Activated naive CD8-positive, alpha-beta T cell treated with anti-CD3 and anti-CD28 coated beads, Interleukin-2, amount 10 ng/mL, durations not matched to agents 7 days and 5 days (primary cell): ENCODE results near the gene LMBR1L. TPM values are rescaled to one million over a fixed set of nuclear protein-coding genes. Genes with fewer than 3 reads are reported as not detected.
A peak's percentile ranks its signal among the peaks of the same experiment; 100 is the strongest.
"Not testable (repeated sequence)": the region's sequence is repeated elsewhere in the genome, so short reads cannot be mapped to it uniquely, and the experiment has no call there.

ENCODE experiments used
- ATAC-seq: fragments of 150-1000 bp; cut with Tn5 transposase; one replicate; pipeline ENCODE4 v1.10.0; 2021; ENCODE audit warnings: low read depth, moderate library complexity
- POLR2A ChIA-PET: fragments of 350-600 bp; sonication (Branson Sonifier 250); formaldehyde crosslinking; loops from one replicate; lab custom pipeline; 2021; ENCODE audit warnings: antibody characterized with exemption; lab: Charles Lee
- DNase-seq: peaks from one replicate; pipeline ENCODE4 v3.0.0; 2021
- H3K27ac Mint-ChIP-seq: one replicate; pipeline ENCODE4 v1.8.0; 2022; ENCODE audit warnings: mild to moderate bottlenecking, mixed read lengths
- H3K27me3 Mint-ChIP-seq: one replicate; pipeline ENCODE4 v1.8.0; 2022; ENCODE audit warnings: mild to moderate bottlenecking, moderate library complexity, mixed read lengths
- H3K36me3 Mint-ChIP-seq: one replicate; pipeline ENCODE4 v1.8.0; 2021; ENCODE audit warnings: mild to moderate bottlenecking, mixed read lengths
- H3K4me1 Mint-ChIP-seq: one replicate; pipeline ENCODE4 v1.8.0; 2021; ENCODE audit warnings: mixed read lengths
- H3K4me3 Mint-ChIP-seq: one replicate; pipeline ENCODE4 v1.8.0; 2022; ENCODE audit warnings: mild to moderate bottlenecking, moderate library complexity, mixed read lengths
- H3K9me3 Mint-ChIP-seq: one replicate; pipeline ENCODE4 v1.8.0; 2021; ENCODE audit warnings: mixed read lengths
- total RNA-seq, 2 experiments: library from RNA; stranded (reverse); gene quantifications; one replicate each; pipeline ENCODE4 v1.2.3, GENCODE V29; 2021

LMBR1L gene
- total RNA-seq, 2 experiments from 2014 or later: 111 to 112 TPM

GRCh38 chr12:49131051-49131893 lies 20.6 kb upstream of the LMBR1L start, which contains the start of gene TUBA1B:
TSS of gene TUBA1B (minus strand) at chr12:49131395. CDS start at chr12:49131300, 95 bp downstream.
- peaks cover 39% of the 10 kb centered on the region for H3K36me3 Mint-ChIP-seq
- H3K4me3 Mint-ChIP-seq: peak within 1 kb of the TSS; percentile 95
- peak within 1 kb of the TSS; percentile 98 for H3K27ac Mint-ChIP-seq
- H3K4me1 Mint-ChIP-seq: peaks cover 51% of the 10 kb centered on the region
- DNase-seq (peak; percentile 96), ATAC-seq (peak; percentile 75)
- H3K27me3 Mint-ChIP-seq: no peaks in the 10 kb centered on the region
- no peaks in the 10 kb centered on the region for H3K9me3 Mint-ChIP-seq
- POLR2A ChIA-PET: interaction anchor here (0.5 to 4.5 kb wide), 61 partner anchors 8 to 1920 kb away, joined by 3 to 176 read pairs (median 6); partner anchors contain the start of genes ARF3, DDN, DDX23 and DHH

GRCh38 chr12:49130151-49131050 lies 19.8 kb upstream of the LMBR1L start:
- ATAC-seq: peak; percentile 53
- Mint-ChIP-seq H3K4me1 (peaks cover 51% of the 10 kb centered on the region), H3K27ac (peak overlapping the region; percentile 98), H3K36me3 (peaks cover 39% of the 10 kb centered on the region), H3K27me3 (no peaks in the 10 kb centered on the region), H3K4me3 (peak overlapping the region; percentile 95), H3K9me3 (no peaks in the 10 kb centered on the region)
- DNase-seq: peak; percentile 95
- POLR2A ChIA-PET: interaction anchor here (0.5 to 4.5 kb wide), 54 partner anchors 9 to 1549 kb away, joined by 3 to 176 read pairs (median 6); partner anchors contain the start of genes ARF3, DDN, DDX23 and DHH

- H3K36me3 Mint-ChIP-seq: peaks cover 39% of the 10 kb centered on the region
- H3K4me3 Mint-ChIP-seq: peak overlapping the region; percentile 95
- no peaks in the 10 kb centered on the region for H3K9me3 Mint-ChIP-seq
- ATAC-seq: no peak
- no peak for DNase-seq
- POLR2A ChIA-PET: interaction anchor here (0.9 to 4.5 kb wide), 21 partner anchors 10 to 612 kb away, joined by 3 to 176 read pairs (median 21); partner anchors contain the start of genes DHH, KMT2D, LMBR1L and RHEBL1
- H3K27ac Mint-ChIP-seq: peak overlapping the region; percentile 98
- H3K27me3 Mint-ChIP-seq: no peaks in the 10 kb centered on the region
- H3K4me1 Mint-ChIP-seq: peaks cover 48% of the 10 kb centered on the region
Measured at GRCh38 chr12:49129332-49130150, 18.9 kb upstream of the LMBR1L start.

GRCh38 chr12:49127971-49128370 lies 17.3 kb upstream of the LMBR1L start:
- not testable (repeated sequence) for H3K27me3 Mint-ChIP-seq, ATAC-seq, H3K27ac Mint-ChIP-seq, DNase-seq, H3K9me3 Mint-ChIP-seq
- peak overlapping the region; percentile 49 for H3K4me3 Mint-ChIP-seq
- H3K36me3 Mint-ChIP-seq: peaks cover 39% of the 10 kb centered on the region
- POLR2A ChIA-PET: interaction anchor here (0.9 to 1.6 kb wide), 7 partner anchors 11 to 108 kb away, joined by 3 to 8 read pairs (median 6); partner anchors contain the start of genes DHH, RHEBL1 and TUBA1A
- H3K4me1 Mint-ChIP-seq: peaks cover 39% of the 10 kb centered on the region

- peak overlapping the region; percentile 27 for H3K27ac Mint-ChIP-seq
- H3K4me3 Mint-ChIP-seq: peak overlapping the region; percentile 49
- H3K27me3 Mint-ChIP-seq: no peaks in the 10 kb centered on the region
- peaks cover 39% of the 10 kb centered on the region for H3K36me3 Mint-ChIP-seq
- H3K4me1 Mint-ChIP-seq: peaks cover 33% of the 10 kb centered on the region
- H3K9me3 Mint-ChIP-seq: no peaks in the 10 kb centered on the region
- ATAC-seq (no peak), DNase-seq (no peak)
- POLR2A ChIA-PET: interaction anchor here (0.9 to 1.6 kb wide), 8 partner anchors 10 to 139 kb away, joined by 3 to 8 read pairs (median 6); partner anchors contain the start of genes DHH, RHEBL1 and TUBA1A
Measured at GRCh38 chr12:49126852-49127763, 16.5 kb upstream of the LMBR1L start.

GRCh38 chr12:49121047-49121696 lies 10.5 kb upstream of the LMBR1L start:
- Mint-ChIP-seq H3K9me3 (no peaks in the 10 kb centered on the region), H3K27me3 (peaks cover 3% of the 10 kb centered on the region), H3K4me3 (no peak overlapping the region), H3K27ac (no peak overlapping the region), H3K36me3 (no peaks in the 10 kb centered on the region), H3K4me1 (peaks cover 3% of the 10 kb centered on the region)
- POLR2A ChIA-PET: interaction anchor here (1.1 to 6.1 kb wide), 2 partner anchors 10 kb away, joined by 3 to 40 read pairs; partner anchors contain the start of genes LMBR1L and TUBA1B
- DNase-seq (no peak), ATAC-seq (no peak)

- Mint-ChIP-seq H3K36me3 (peaks cover 1% of the 10 kb centered on the region), H3K4me3 (peak overlapping the region; percentile 96), H3K9me3 (no peaks in the 10 kb centered on the region), H3K4me1 (peaks cover 23% of the 10 kb centered on the region), H3K27me3 (no peaks in the 10 kb centered on the region), H3K27ac (peak overlapping the region; percentile 94)
- no peak for DNase-seq
- ATAC-seq: no peak
- POLR2A ChIA-PET: interaction anchor here (0.6 to 5.4 kb wide), 9 partner anchors 10 to 184 kb away, joined by 3 to 55 read pairs (median 4); partner anchors contain the start of genes PRPH, RHEBL1, TUBA1A and TUBA1B
Measured at GRCh38 chr12:49111206-49111605, 559 bp upstream of the LMBR1L start.

GRCh38 chr12:49109641-49110463 lies 795 bp downstream of the LMBR1L start:
- POLR2A ChIA-PET: interaction anchor here (0.5 to 5.4 kb wide), 11 partner anchors 11 to 718 kb away, joined by 3 to 55 read pairs (median 4); partner anchors contain the start of genes DHH, NCKAP5L, RHEBL1 and TUBA1A
- ATAC-seq (no peak), DNase-seq (no peak)
- H3K4me3 Mint-ChIP-seq: peak overlapping the region; percentile 96
- H3K36me3 Mint-ChIP-seq: peaks cover 2% of the 10 kb centered on the region
- no peaks in the 10 kb centered on the region for H3K27me3 Mint-ChIP-seq
- peaks cover 23% of the 10 kb centered on the region for H3K4me1 Mint-ChIP-seq
- no peaks in the 10 kb centered on the region for H3K9me3 Mint-ChIP-seq
- H3K27ac Mint-ChIP-seq: peak overlapping the region; percentile 94

GRCh38 chr12:49108958-49109404 lies 1.7 kb downstream of the LMBR1L start:
- POLR2A ChIA-PET: interaction anchor here (1.3 to 5.4 kb wide), 4 partner anchors 22 to 234 kb away, joined by 4 to 55 read pairs (median 12); partner anchors contain the start of genes RHEBL1, TUBA1A and TUBA1B
- no peak for DNase-seq

GRCh38 chr12:49105504-49106084 lies 5.1 kb downstream of the LMBR1L start:
- peaks cover 8% of the 10 kb centered on the region for H3K36me3 Mint-ChIP-seq
- DNase-seq (no peak), ATAC-seq (no peak)

More at GRCh38 chr12:49108958-49109404, 1.7 kb downstream of the LMBR1L start:
- no peaks in the 10 kb centered on the region for H3K9me3 Mint-ChIP-seq
- H3K4me3 Mint-ChIP-seq: peak overlapping the region; percentile 96
- peaks cover 29% of the 10 kb centered on the region for H3K4me1 Mint-ChIP-seq
- no peaks in the 10 kb centered on the region for H3K27me3 Mint-ChIP-seq
- ATAC-seq: no peak
- peaks cover 2% of the 10 kb centered on the region for H3K36me3 Mint-ChIP-seq
- H3K27ac Mint-ChIP-seq: peak overlapping the region; percentile 51

More at GRCh38 chr12:49105504-49106084, 5.1 kb downstream of the LMBR1L start:
- no peak overlapping the region for H3K4me3 Mint-ChIP-seq
- H3K27me3 Mint-ChIP-seq: no peaks in the 10 kb centered on the region
- H3K27ac Mint-ChIP-seq: no peak overlapping the region
- POLR2A ChIA-PET: interaction anchor here (1.4 to 1.9 kb wide), 2 partner anchors 12 to 25 kb away, joined by 3 to 11 read pairs; partner anchors contain the start of gene TUBA1B
- H3K4me1 Mint-ChIP-seq: peaks cover 26% of the 10 kb centered on the region
- no peaks in the 10 kb centered on the region for H3K9me3 Mint-ChIP-seq
